ENCODE results near the gene STX2. TPM values are rescaled to one million over a fixed set of nuclear protein-coding genes. Genes with fewer than 3 reads are reported as not detected.
"Not testable (repeated sequence)": the region's sequence is repeated elsewhere in the genome, so short reads cannot be mapped to it uniquely, and the experiment has no call there.

The STX2 gene
- total RNA-seq, 1 donor from 2014 or later = 16.5 TPM

DNA sequence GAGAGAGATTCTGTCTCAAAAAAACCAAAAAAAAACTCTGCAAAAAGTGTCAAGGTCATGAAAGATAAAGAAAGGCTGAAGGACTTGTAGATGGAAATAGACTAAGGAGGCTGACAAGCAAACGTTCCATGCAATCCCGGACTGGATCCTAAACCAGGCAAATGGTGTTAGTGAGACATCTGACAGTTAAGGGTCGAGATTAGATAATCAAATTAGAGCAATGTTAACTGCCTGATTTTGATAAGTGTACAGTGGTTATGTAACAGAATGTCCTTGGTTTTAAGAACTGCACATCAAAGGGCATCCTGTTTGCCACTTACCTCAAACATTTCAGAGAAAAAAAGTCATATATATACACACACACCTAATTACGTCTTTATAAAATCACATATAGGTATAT, 29.4 kb upstream of the STX2 start:
- intact Hi-C loops (cut with DNase I) = no loop called here
- peaks cover 21% of the 10 kb centered on the region for H3K4me1 ChIP-seq
- no peak for DNase-seq (ENCODE audit: extremely low spot score in 2 of 2)

DNA sequence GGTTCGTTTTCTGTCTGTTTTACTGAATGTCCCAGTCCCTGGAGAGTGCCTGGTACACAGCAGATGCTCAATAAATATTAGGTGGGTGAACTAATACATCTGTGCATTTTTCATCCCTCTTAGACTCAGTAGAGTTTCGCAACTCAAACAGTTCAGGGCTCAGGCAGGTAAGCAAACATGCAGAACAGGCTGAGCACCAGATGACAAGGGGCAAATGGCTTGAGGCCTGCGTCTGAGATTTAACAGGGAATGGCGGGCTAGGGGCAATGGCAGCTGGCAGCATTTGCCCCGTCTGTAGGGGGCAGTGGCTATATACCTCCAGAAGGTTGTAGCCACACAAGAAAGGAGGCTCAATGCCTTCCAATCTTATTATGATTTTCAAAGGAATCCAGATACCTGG, 24.2 kb upstream of the STX2 start:
- H3K9me3 ChIP-seq = no peaks in the 10 kb centered on the region
- H3K4me3 ChIP-seq = no peak overlapping the region
- no peak for TF ChIP-seq POLR2AphosphoS5 (IDR thresholded peaks at IDR 0.05; ENCODE audit: insufficient read depth in 1 of 2, low read depth in 1 of 2)
- TF ChIP-seq POLR2A (IDR thresholded peaks at IDR 0.05) = no peak
- TF ChIP-seq, protein P1, sequence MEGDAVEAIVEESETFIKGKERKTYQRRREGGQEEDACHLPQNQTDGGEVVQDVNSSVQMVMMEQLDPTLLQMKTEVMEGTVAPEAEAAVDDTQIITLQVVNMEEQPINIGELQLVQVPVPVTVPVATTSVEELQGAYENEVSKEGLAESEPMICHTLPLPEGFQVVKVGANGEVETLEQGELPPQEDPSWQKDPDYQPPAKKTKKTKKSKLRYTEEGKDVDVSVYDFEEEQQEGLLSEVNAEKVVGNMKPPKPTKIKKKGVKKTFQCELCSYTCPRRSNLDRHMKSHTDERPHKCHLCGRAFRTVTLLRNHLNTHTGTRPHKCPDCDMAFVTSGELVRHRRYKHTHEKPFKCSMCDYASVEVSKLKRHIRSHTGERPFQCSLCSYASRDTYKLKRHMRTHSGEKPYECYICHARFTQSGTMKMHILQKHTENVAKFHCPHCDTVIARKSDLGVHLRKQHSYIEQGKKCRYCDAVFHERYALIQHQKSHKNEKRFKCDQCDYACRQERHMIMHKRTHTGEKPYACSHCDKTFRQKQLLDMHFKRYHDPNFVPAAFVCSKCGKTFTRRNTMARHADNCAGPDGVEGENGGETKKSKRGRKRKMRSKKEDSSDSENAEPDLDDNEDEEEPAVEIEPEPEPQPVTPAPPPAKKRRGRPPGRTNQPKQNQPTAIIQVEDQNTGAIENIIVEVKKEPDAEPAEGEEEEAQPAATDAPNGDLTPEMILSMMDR (IDR thresholded peaks at IDR 0.05) = no peak
- no peaks in the 10 kb centered on the region for H3K27me3 ChIP-seq
- no peaks in the 10 kb centered on the region for H3K36me3 ChIP-seq
- intact Hi-C loops (cut with DNase I) = no loop called here
- H3K4me1 ChIP-seq = no peaks in the 10 kb centered on the region
- no peak for DNase-seq (ENCODE audit: extremely low spot score in 2 of 2)
- H3K27ac ChIP-seq = no peak overlapping the region

More for the DNA sequence above, 29.4 kb upstream of the STX2 start:
- no peaks in the 10 kb centered on the region for H3K27me3 ChIP-seq
- no peak for TF ChIP-seq POLR2AphosphoS5 (IDR thresholded peaks at IDR 0.05; ENCODE audit: insufficient read depth in 1 of 2, low read depth in 1 of 2)
- TF ChIP-seq, protein P1 (IDR thresholded peaks at IDR 0.05) = no peak
- no peak for TF ChIP-seq POLR2A (IDR thresholded peaks at IDR 0.05)
- peaks cover 0 to under 1% of the 10 kb centered on the region in 2 donors for H3K36me3 ChIP-seq
- no peak overlapping the region for H3K4me3 ChIP-seq
- no peak overlapping the region for H3K27ac ChIP-seq
- H3K9me3 ChIP-seq = no peaks in the 10 kb centered on the region

DNA sequence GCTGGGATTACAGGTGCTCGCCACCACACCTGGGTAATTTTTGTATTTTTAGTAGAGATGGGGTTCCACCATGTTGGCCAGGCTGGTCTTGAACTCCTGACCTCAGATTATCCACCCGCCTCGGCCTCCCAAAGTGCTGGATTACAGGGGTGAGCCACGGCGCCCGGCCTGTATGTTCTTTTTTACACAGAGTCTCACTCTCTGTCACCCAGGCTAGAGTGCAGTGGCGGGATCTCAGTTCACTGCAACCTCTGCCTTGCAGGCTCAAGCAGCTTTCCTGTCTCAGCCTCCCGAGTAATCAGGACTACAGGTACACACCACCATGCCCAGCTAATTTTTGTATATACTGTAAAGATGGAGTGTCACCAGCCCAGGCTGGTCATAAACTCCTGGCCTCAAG, 23.7 kb upstream of the STX2 start:
- H3K27ac ChIP-seq; H3K36me3 ChIP-seq; H3K27me3 ChIP-seq; DNase-seq (ENCODE audit: extremely low spot score in 2 of 2); intact Hi-C loops (cut with DNase I); H3K9me3 ChIP-seq; H3K4me3 ChIP-seq; H3K4me1 ChIP-seq: not testable (repeated sequence)

DNA sequence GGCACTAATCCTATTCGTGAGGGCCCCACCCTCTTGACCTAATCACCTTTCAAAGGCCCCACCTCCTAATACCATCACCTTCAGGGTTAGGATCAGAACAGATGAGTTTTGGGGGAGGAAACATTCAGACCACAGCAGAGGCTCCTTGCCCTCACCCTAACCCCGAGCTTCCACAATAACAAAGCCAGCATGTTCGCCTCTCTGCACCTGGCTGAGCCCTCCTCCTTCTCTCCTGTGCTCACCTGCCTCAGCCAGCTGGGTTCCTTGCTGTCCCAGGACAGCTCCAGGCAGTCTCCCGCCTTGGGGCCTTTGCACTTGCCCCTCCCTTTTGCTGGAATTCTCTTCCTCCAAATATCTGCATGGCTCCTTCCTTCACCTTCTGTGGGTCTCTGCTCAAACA, 23.1 kb upstream of the STX2 start:
- TF ChIP-seq POLR2A (IDR thresholded peaks at IDR 0.05) = no peak
- TF ChIP-seq, protein P1 (IDR thresholded peaks at IDR 0.05) = no peak
- TF ChIP-seq POLR2AphosphoS5 (IDR thresholded peaks at IDR 0.05; ENCODE audit: insufficient read depth in 1 of 2, low read depth in 1 of 2) = no peak
- no peak for DNase-seq (ENCODE audit: extremely low spot score in 2 of 2)
- no peaks in the 10 kb centered on the region for H3K9me3 ChIP-seq
- no peak overlapping the region for H3K27ac ChIP-seq
- H3K27me3 ChIP-seq = no peaks in the 10 kb centered on the region
- H3K36me3 ChIP-seq = no peaks in the 10 kb centered on the region
- H3K4me1 ChIP-seq = no peaks in the 10 kb centered on the region
- intact Hi-C loops (cut with DNase I) = no loop called here
- no peak overlapping the region for H3K4me3 ChIP-seq

DNA sequence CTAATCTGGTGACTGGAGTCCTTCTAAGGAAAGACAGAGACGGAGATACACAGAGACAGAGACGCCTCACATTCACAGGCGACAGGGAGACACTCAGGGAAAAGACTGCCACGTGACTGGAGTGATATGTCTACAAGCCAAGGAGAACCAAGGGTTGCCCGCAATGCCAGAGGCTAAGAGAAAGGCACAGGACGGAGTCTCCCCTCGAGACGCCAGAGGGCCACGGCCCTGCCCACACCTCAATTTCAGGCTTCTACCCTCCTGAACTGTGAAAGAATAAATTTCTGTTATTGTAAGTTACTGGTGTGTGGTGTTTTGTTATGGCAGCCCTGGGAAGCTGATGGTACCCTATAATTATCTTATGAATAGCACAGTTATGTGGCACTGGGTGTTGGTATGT, 21.3 kb upstream of the STX2 start:
- TF ChIP-seq, protein P1 (IDR thresholded peaks at IDR 0.05) = no peak
- Histone ChIP-seq H3K4me3 (no peak overlapping the region), H3K9me3 (no peaks in the 10 kb centered on the region), H3K4me1 (no peaks in the 10 kb centered on the region), H3K36me3 (no peaks in the 10 kb centered on the region), H3K27me3 (no peaks in the 10 kb centered on the region), H3K27ac (no peak overlapping the region)
- intact Hi-C loops (cut with DNase I) = no loop called here
- no peak for DNase-seq (ENCODE audit: extremely low spot score in 2 of 2)

DNA sequence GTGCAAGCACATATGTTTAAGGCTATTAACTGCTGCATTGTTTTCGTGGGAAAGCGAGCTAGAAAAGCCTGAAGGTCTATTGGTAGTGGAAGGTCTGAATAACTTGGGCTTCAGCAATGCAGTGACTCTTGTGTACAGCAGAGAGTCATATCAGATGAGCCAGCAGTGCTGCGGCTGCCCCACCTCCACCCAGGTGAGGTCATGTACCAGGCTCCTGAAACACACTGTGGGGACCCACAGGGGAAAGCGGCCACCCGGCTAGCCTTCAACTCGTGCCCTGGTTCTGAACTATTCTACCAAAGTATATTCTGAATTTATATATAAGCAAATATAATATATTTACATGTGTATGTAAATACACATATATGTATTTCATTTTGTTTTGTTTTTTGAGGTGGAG, 20.1 kb upstream of the STX2 start:
- no peak overlapping the region for H3K27ac ChIP-seq
- TF ChIP-seq POLR2A (IDR thresholded peaks at IDR 0.05) (no peak), POLR2AphosphoS5 (IDR thresholded peaks at IDR 0.05; ENCODE audit: insufficient read depth in 1 of 2, low read depth in 1 of 2) (no peak)
- TF ChIP-seq, protein P1 (IDR thresholded peaks at IDR 0.05) = no peak

More for the DNA sequence above, 20.1 kb upstream of the STX2 start:
- intact Hi-C loops (cut with DNase I) = no loop called here
- Histone ChIP-seq H3K27me3 (no peaks in the 10 kb centered on the region), H3K4me1 (no peaks in the 10 kb centered on the region), H3K4me3 (no peak overlapping the region), H3K9me3 (no peaks in the 10 kb centered on the region), H3K36me3 (no peaks in the 10 kb centered on the region)
- DNase-seq (ENCODE audit: extremely low spot score in 2 of 2) = no peak
